Activated naive CD8-positive, alpha-beta T cell treated with anti-CD3 and anti-CD28 coated beads, Interleukin-2, amount 50 U/mL, for 16 hours (primary cell): ENCODE measurements around the gene GABARAP.
A peak's percentile ranks its signal among the peaks of the same experiment; 100 is the strongest.
"Not testable (repeated sequence)": the region's sequence is repeated elsewhere in the genome, so short reads cannot be mapped to it uniquely, and the experiment has no call there.

Experiments used
- DNase-seq: peaks from one replicate; pipeline ENCODE4 v3.0.0-alpha.2; 2020; ENCODE audit warnings: low read depth, low spot score

GABARAP gene

GRCh38 chr17:7260651-7261378, 18.6 kb upstream of the GABARAP start:
- no peak for DNase-seq

- DNase-seq, result no peak
Observed at GRCh38 chr17:7260151-7260550, 17.9 kb upstream of the GABARAP start.

- no peak for DNase-seq
Observed at GRCh38 chr17:7259555-7259889, 17.3 kb upstream of the GABARAP start.

- DNase-seq, result no peak
Observed at GRCh38 chr17:7258731-7259554, 16.7 kb upstream of the GABARAP start.

- no peak for DNase-seq
Observed at GRCh38 chr17:7256766-7257456, 14.7 kb upstream of the GABARAP start.

GRCh38 chr17:7254511-7254910, 12.3 kb upstream of the GABARAP start:
- DNase-seq, result no peak

- DNase-seq, result no peak
Observed at GRCh38 chr17:7253082-7253481, 10.8 kb upstream of the GABARAP start.

GRCh38 chr17:7252176-7253043, 10.2 kb upstream of the GABARAP start, which contains the start of gene ELP5:
TSS of gene ELP5 (plus strand) at chr17:7252215. CDS start at chr17:7252551, 336 bp downstream.
- peak; percentile 74 for DNase-seq

GRCh38 chr17:7251661-7252175, 9.5 kb upstream of the GABARAP start, which contains the start of gene CTDNEP1:
TSS of gene CTDNEP1 (minus strand) at chr17:7251734. CDS start at chr17:7251296, 438 bp downstream.
- DNase-seq, result peak; percentile 93

GRCh38 chr17:7250695-7251627, 8.7 kb upstream of the GABARAP start:
- DNase-seq, result no peak

- DNase-seq, result no peak
Observed at GRCh38 chr17:7249830-7250229, 7.6 kb upstream of the GABARAP start.

- DNase-seq, result no peak
Observed at GRCh38 chr17:7249214-7249613, 7.0 kb upstream of the GABARAP start.

- no peak for DNase-seq
Observed at GRCh38 chr17:7248796-7249195, 6.5 kb upstream of the GABARAP start.

- no peak for DNase-seq
Observed at GRCh38 chr17:7246779-7247178, 4.5 kb upstream of the GABARAP start.

- not testable (repeated sequence) for DNase-seq
Observed at GRCh38 chr17:7243838-7244237, 1.6 kb upstream of the GABARAP start.

GRCh38 chr17:7243453-7243729, 1.1 kb upstream of the GABARAP start:
- DNase-seq, result no peak

GRCh38 chr17:7242717-7243452, 636 bp upstream of the GABARAP start:
- DNase-seq, result peak; percentile 82

- no peak for DNase-seq
Observed at GRCh38 chr17:7241090-7241733, 1.0 kb downstream of the GABARAP start.

GRCh38 chr17:7240375-7240774, 1.9 kb downstream of the GABARAP start:
- no peak for DNase-seq
